ENCODE measurements around the gene NCK2. TPM values are rescaled to one million over a fixed set of nuclear protein-coding genes. Genes with fewer than 3 reads are reported as not detected.
A peak's percentile ranks its signal among the peaks of the same experiment; 100 is the strongest.

Gene NCK2
- total RNA-seq, 3 donors from 2014 or later = 52.2 to 66.4 (median 57.6) TPM

DNA sequence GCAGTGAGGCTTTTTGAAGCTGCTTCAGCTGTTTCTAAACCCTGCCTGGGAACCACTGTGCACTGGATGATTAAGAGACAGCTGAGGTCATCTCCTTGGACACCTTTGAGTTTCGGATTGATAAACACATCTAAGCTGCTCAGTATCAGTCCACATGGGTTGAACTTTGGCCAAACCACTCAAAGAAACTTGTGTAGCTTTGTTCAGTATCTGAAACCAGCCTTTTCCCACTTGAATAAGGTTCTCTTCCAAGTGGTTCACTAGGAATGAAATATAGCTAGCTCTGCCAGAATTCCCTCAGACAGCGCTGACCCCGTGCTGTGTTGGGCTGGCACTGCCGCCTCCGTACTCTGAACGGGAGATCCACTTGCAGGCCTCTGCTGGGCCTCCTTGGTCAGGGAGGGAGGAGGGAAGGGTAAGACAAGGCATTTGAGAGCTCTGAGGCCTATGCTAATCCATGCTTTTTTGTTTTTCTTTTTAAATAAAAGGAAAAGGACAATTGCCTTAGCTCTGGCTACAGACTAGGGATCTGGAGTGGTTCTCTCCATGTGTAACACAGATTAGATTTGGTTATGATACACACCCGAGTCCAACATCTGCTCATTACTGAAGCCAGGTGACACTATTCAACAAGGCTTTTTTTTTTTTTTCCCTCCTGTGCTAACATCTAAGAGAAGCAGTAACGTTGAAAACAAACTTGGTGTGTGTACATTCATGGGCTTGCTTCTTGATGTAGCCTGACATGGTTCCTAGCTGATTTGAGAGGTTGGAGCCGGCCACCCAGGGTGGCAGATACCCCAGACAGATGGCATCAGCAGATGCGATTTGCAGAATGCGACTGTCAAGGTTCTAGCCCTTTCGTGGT, 67.7 kb downstream of the NCK2 start:
- Histone ChIP-seq H3K4me3 (no peak overlapping the region), H3K9me3 (no peaks in the 10 kb centered on the region), H3K36me3 (ENCODE audit: low read depth) (no peaks in the 10 kb centered on the region), H3K4me1 (ENCODE audit: low read depth) (peaks cover 20% of the 10 kb centered on the region)
- intact Hi-C loops (cut with DNase I, micrococcal nuclease) = no loop called here
- ATAC-seq (peak; percentile 59), DNase-seq (peak in 1 of 3 donors; percentile 35)
- TF ChIP-seq, protein P1, sequence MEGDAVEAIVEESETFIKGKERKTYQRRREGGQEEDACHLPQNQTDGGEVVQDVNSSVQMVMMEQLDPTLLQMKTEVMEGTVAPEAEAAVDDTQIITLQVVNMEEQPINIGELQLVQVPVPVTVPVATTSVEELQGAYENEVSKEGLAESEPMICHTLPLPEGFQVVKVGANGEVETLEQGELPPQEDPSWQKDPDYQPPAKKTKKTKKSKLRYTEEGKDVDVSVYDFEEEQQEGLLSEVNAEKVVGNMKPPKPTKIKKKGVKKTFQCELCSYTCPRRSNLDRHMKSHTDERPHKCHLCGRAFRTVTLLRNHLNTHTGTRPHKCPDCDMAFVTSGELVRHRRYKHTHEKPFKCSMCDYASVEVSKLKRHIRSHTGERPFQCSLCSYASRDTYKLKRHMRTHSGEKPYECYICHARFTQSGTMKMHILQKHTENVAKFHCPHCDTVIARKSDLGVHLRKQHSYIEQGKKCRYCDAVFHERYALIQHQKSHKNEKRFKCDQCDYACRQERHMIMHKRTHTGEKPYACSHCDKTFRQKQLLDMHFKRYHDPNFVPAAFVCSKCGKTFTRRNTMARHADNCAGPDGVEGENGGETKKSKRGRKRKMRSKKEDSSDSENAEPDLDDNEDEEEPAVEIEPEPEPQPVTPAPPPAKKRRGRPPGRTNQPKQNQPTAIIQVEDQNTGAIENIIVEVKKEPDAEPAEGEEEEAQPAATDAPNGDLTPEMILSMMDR (IDR thresholded peaks at IDR 0.05) = no peak

DNA sequence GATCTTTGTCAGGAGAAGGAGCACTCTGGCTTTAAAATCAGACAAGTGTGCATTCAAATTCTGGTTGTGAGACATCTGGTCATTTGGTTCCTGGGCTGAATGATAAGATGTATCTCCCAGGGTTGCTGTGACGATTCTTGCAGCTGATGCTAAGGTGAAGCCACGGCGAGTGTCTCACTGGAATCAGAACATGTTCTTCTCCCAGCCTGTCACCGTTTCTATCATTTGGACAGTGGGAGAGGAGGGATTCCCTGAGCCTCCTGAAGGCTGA, 68.3 kb downstream of the NCK2 start:
- DNase-seq (no peak), ATAC-seq (no peak)
- H3K4me3 ChIP-seq = no peak overlapping the region
- H3K36me3 ChIP-seq (ENCODE audit: low read depth) = no peaks in the 10 kb centered on the region
- no peaks in the 10 kb centered on the region for H3K9me3 ChIP-seq
- TF ChIP-seq, protein P1 (IDR thresholded peaks at IDR 0.05) = no peak
- intact Hi-C loops (cut with DNase I, micrococcal nuclease) = no loop called here
- H3K4me1 ChIP-seq (ENCODE audit: low read depth) = peaks cover 20% of the 10 kb centered on the region

DNA sequence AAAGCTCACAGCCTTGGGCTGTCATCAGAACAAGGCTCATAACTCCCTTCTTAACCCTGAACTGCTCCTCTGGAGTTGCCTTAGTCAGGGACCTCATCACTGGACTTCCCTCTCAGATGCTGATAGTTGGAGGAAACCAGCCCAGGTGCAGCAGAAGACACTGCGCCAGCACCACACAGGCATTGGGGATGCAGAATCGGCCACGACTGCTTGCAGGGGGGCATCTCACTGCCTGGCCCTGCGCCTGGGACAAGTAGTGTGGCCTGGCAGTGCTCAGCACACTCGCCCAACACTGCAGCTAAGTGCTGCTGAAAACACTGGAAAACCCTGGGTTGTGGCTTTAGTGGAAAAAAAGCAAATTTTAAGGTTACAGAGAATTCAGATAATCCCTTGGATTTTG, 68.7 kb downstream of the NCK2 start:
- H3K9me3 ChIP-seq = no peaks in the 10 kb centered on the region
- TF ChIP-seq, protein P1 (IDR thresholded peaks at IDR 0.05) = no peak
- intact Hi-C loops (cut with DNase I, micrococcal nuclease) = no loop called here
- DNase-seq (no peak), ATAC-seq (no peak)
- H3K4me3 ChIP-seq = no peak overlapping the region
- H3K36me3 ChIP-seq (ENCODE audit: low read depth) = no peaks in the 10 kb centered on the region
- H3K4me1 ChIP-seq (ENCODE audit: low read depth) = peaks cover 20% of the 10 kb centered on the region

DNA sequence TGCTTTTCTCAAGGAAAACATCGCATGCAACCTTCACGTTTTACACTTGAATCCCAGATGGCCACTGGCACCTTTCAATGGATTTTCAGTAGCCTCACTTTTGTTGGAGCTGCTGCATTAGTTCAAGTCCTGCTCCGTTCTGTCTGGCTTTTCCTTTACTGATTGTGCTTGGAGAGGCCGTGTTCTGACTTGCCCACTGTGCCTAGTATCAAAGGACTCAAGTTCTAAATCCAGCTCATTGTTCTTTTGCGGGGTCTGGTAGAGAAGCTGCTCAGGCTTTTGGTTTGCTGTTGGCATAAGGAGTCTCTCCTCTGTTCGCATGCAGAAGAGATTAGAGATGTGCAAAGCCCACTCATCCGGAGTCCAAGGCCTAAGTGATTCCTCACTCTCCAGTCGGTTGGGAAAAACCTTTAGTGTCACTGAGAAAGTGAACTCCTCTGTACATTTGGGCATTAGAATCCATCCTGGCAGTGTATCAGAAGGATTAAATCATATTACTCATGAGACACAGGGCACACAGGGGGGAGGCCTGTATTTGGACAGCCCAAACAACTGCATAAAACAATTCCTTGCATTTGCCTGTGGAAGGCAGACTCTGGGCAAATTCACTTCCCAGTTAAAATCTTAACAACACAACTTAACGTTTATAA, 69.7 kb downstream of the NCK2 start:
- ATAC-seq = no peak
- peaks cover 20% of the 10 kb centered on the region for H3K4me1 ChIP-seq (ENCODE audit: low read depth)

DNA sequence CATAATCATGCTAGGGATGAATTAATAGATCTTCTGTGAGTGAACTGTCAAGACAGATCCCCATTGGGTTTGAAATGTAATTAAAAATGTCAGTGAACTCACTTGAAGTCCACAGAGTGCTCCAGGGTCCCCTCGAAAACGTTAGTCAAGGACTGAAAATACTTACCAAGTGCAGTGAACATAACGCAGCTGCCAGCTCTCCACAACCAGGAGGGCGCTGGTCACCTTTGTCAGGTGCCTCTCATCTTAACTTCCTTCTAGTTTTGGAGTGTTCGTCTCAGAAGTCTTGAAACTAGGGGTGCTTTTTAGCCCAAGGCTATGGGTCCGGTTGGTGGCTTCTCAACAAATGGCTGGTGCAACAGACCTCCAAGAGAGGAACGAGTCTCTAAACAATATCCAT, 70.7 kb downstream of the NCK2 start:
- intact Hi-C loops (cut with DNase I, micrococcal nuclease) = no loop called here
- H3K36me3 ChIP-seq (ENCODE audit: low read depth) = no peaks in the 10 kb centered on the region
- TF ChIP-seq, protein P1 (IDR thresholded peaks at IDR 0.05) = no peak
- H3K4me1 ChIP-seq (ENCODE audit: low read depth) = peaks cover 25% of the 10 kb centered on the region
- no peaks in the 10 kb centered on the region for H3K9me3 ChIP-seq
- ATAC-seq (no peak), DNase-seq (no peak)
- no peak overlapping the region for H3K4me3 ChIP-seq

More for the DNA sequence above, 69.7 kb downstream of the NCK2 start:
- Histone ChIP-seq H3K4me3 (no peak overlapping the region), H3K36me3 (ENCODE audit: low read depth) (no peaks in the 10 kb centered on the region), H3K9me3 (no peaks in the 10 kb centered on the region)
- intact Hi-C loops (cut with DNase I, micrococcal nuclease) = no loop called here
- no peak for DNase-seq
- TF ChIP-seq, protein P1 (IDR thresholded peaks at IDR 0.05) = no peak
